Keratinocyte (primary cell): ENCODE results near the gene EEF1A2. TPM values are rescaled to one million over a fixed set of nuclear protein-coding genes. Genes with fewer than 3 reads are reported as not detected.

Experiments used
- DNase-seq: peaks from one replicate; pipeline ENCODE4 v3.0.0-alpha.2; 2011; ENCODE audit warnings: low read depth, missing footprints, low spot score
- FAIRE-seq: peaks from 2 replicates; lab custom pipeline; 2011; peaks lifted over from hg19 to GRCh38; lab: Jason Lieb, UNC
- H2AFZ ChIP-seq: 2 replicates; pipeline ENCODE4 v1.6.0; 2012; ENCODE audit warnings: low read length, control low read depth, inconsistent platforms; ENCODE audit not compliant: control insufficient read depth
- H3K27ac ChIP-seq: 2 replicates; pipeline ENCODE4 v1.5.1; 2011; ENCODE audit warnings: low read length; ENCODE audit not compliant: control insufficient read depth, insufficient read depth
- H3K27me3 ChIP-seq: 3 replicates; pipeline ENCODE4 v1.6.0; 2011; ENCODE audit warnings: low read length; ENCODE audit not compliant: control insufficient read depth, insufficient read depth; ENCODE audit errors: extremely low read depth
- H3K36me3 ChIP-seq, 2 experiments: 2 replicates in 1 of 2; 3 replicates in 1 of 2; pipeline ENCODE4 v1.5.1; 2011; ENCODE audit warnings: low read length in 2 of 2, mild to moderate bottlenecking in 1 of 2; ENCODE audit not compliant: control insufficient read depth in 2 of 2, insufficient read depth in 2 of 2; ENCODE audit errors: extremely low read depth in 1 of 2
- H3K4me1 ChIP-seq: 3 replicates; pipeline ENCODE4 v1.5.1; 2011; ENCODE audit warnings: low read length; ENCODE audit not compliant: control insufficient read depth, insufficient read depth; ENCODE audit errors: extremely low read depth
- H3K4me2 ChIP-seq: 3 replicates; pipeline ENCODE4 v1.6.0; 2011; ENCODE audit warnings: low read depth, low read length; ENCODE audit not compliant: control insufficient read depth, insufficient read depth; ENCODE audit errors: extremely low read depth
- H3K4me3 ChIP-seq, 3 experiments: fragments of 200-600 bp in 1 of 3; sonication (generic) in 1 of 3; 2 replicates in 2 of 3; 3 replicates in 1 of 3; pipeline ENCODE4 v1.5.1; 2011 to 2016; ENCODE audit warnings: low read length in 3 of 3, mild to moderate bottlenecking in 3 of 3, control low read depth in 2 of 3, inconsistent platforms in 1 of 3, low read depth in 1 of 3, mixed read lengths in 1 of 3, mixed run types in 1 of 3, moderate library complexity in 1 of 3; ENCODE audit not compliant: control insufficient read depth in 2 of 3, insufficient read depth in 2 of 3; ENCODE audit errors: extremely low read depth in 1 of 3
- H3K79me2 ChIP-seq: 2 replicates; pipeline ENCODE4 v1.6.0; 2012; ENCODE audit warnings: low read length; ENCODE audit not compliant: control insufficient read depth, insufficient read depth
- H3K9ac ChIP-seq: 3 replicates; pipeline ENCODE4 v1.6.0; 2011; ENCODE audit warnings: low read length; ENCODE audit not compliant: control insufficient read depth, insufficient read depth; ENCODE audit errors: extremely low read depth
- H3K9me1 ChIP-seq: 3 replicates; pipeline ENCODE4 v1.6.0; 2011; ENCODE audit warnings: low read length; ENCODE audit not compliant: control insufficient read depth, insufficient read depth; ENCODE audit errors: extremely low read depth
- H3K9me3 ChIP-seq: 2 replicates; pipeline ENCODE4 v1.5.1; 2012; ENCODE audit warnings: low read depth, low read length; ENCODE audit not compliant: control insufficient read depth
- H4K20me1 ChIP-seq: 3 replicates; pipeline ENCODE4 v1.6.0; 2011; ENCODE audit warnings: low read length; ENCODE audit not compliant: control insufficient read depth, insufficient read depth; ENCODE audit errors: extremely low read depth
- CTCF ChIP-seq, 3 experiments: IDR thresholded peaks in 1 of 3; conservative IDR thresholded peaks in 1 of 3; optimal IDR thresholded peaks in 1 of 3; 2 replicates in 2 of 3; 3 replicates in 1 of 3; pipeline versions ENCODE3 to v1.5.1; 2011; ENCODE audit warnings: low read length in 3 of 3, mild to moderate bottlenecking in 3 of 3, moderate library complexity in 2 of 3, control low read depth in 1 of 3, inconsistent platforms in 1 of 3; ENCODE audit not compliant: insufficient read depth in 2 of 3; ENCODE audit errors: extremely low read depth in 1 of 3
- EZH2 ChIP-seq: IDR thresholded peaks from one replicate; pipeline ENCODE4 v1.6.1; 2012; ENCODE audit warnings: inconsistent platforms, mild to moderate bottlenecking, low read length, moderate library complexity
- dilution Hi-C: fragments of 300-500 bp; cut with MboI; formaldehyde crosslinking; loops from one replicate; pipeline ENCODE4 v1.7.0; 2020; ENCODE audit warnings: low sequenced_read_pairs; ENCODE audit not compliant: extremely low pct_ligation_motif_present
- polyA plus RNA-seq, 5 experiments: library from polyadenylated mRNA; depleted of rRNA in 3 of 5; stranded (reverse) in 3 of 5; stranded (forward) in 1 of 5; unstranded in 1 of 5; fragments of >200 nt; gene quantifications; 1 replicate in 1 of 5; 2 replicates in 3 of 5; 3 replicates in 1 of 5; pipeline versions ENCODE4 v1.2.1 to v1.2.3, GENCODE V29; 2011 to 2012; ENCODE audit warnings: missing spikeins in 2 of 5, low read depth in 1 of 5, low replicate concordance in 1 of 5

Gene EEF1A2
- polyA plus RNA-seq, 1 donor (not counting 4 experiments of a cell fraction or from before 2014, with no cell fraction given): 0.12 TPM

GRCh38 chr20:63484236-63484635, 14.6 kb downstream of the EEF1A2 start:
- Histone ChIP-seq H2AFZ (no peak overlapping the region), H3K79me2 (no peaks in the 10 kb centered on the region), H3K27me3 (peaks cover 57% of the 10 kb centered on the region), H3K36me3 (no peaks in the 10 kb centered on the region), H3K27ac (no peak overlapping the region), H3K9me1 (no peaks in the 10 kb centered on the region), H4K20me1 (no peaks in the 10 kb centered on the region), H3K4me2 (no peak overlapping the region), H3K9me3 (no peaks in the 10 kb centered on the region), H3K4me1 (no peaks in the 10 kb centered on the region), H3K9ac (no peak overlapping the region), H3K4me3 (no peak overlapping the region)
- DNase-seq: no peak
- dilution Hi-C loops: no loop called here
- no peak for FAIRE-seq
- TF ChIP-seq CTCF (optimal IDR thresholded peaks at IDR 0.05 in 1 of 3, IDR thresholded peaks at IDR 0.05 in 1 of 3, conservative IDR thresholded peaks at IDR 0.05 in 1 of 3; ENCODE audit: extremely low read depth in 1 of 3, insufficient read depth in 2 of 3, low read length in 3 of 3): no peak
- no peak for TF ChIP-seq EZH2

- no peak overlapping the region for H3K27ac ChIP-seq
- no peak overlapping the region for H2AFZ ChIP-seq
- dilution Hi-C loops: no loop called here
- no peaks in the 10 kb centered on the region for H3K9me3 ChIP-seq
- H3K4me1 ChIP-seq: no peaks in the 10 kb centered on the region
- no peak overlapping the region for H3K4me2 ChIP-seq
- H3K36me3 ChIP-seq: no peaks in the 10 kb centered on the region
- H4K20me1 ChIP-seq: no peaks in the 10 kb centered on the region
- no peak overlapping the region for H3K9ac ChIP-seq
- no peaks in the 10 kb centered on the region for H3K9me1 ChIP-seq
- FAIRE-seq (no peak), DNase-seq (no peak)
- no peak overlapping the region for H3K4me3 ChIP-seq
- H3K27me3 ChIP-seq: peaks cover 55% of the 10 kb centered on the region
- H3K79me2 ChIP-seq: no peaks in the 10 kb centered on the region
- peak in 2 of 3 experiments; percentile 6 to 32 for TF ChIP-seq CTCF (optimal IDR thresholded peaks at IDR 0.05 in 1 of 3, IDR thresholded peaks at IDR 0.05 in 1 of 3, conservative IDR thresholded peaks at IDR 0.05 in 1 of 3; ENCODE audit: extremely low read depth in 1 of 3, insufficient read depth in 2 of 3, low read length in 3 of 3)
- TF ChIP-seq EZH2: no peak
Observed at GRCh38 chr20:63483834-63484233, 15.0 kb downstream of the EEF1A2 start.
